PC-3 (cell line): Measurements from ENCODE around the gene ALPG. TPM values are rescaled to one million over a fixed set of nuclear protein-coding genes. Genes with fewer than 3 reads are reported as not detected.

Source experiments
- ATAC-seq: fragments of 200-7000 bp; cut with Tn5 transposase; 2 replicates; pipeline ENCODE4 v1.9.1; 2020; ENCODE audit warnings: mild to moderate bottlenecking, moderate library complexity
- BruUV-seq: library from RNA; stranded (reverse); fragments of 400-500 nt; replicated peaks from 2 replicates; lab custom pipeline; 2021; lab: Mats Ljungman, UMichigan
- CTCF ChIA-PET: fragments of 300-600 bp; sonication (Branson Sonifier 250); formaldehyde crosslinking; loops from one replicate; lab custom pipeline; 2022; ENCODE audit warnings: antibody characterized with exemption; lab: Charles Lee
- POLR2A ChIA-PET: fragments of 300-600 bp; sonication (Branson Sonifier 250); formaldehyde crosslinking; loops from one replicate; lab custom pipeline; 2022; ENCODE audit warnings: antibody characterized with exemption; ENCODE audit not compliant: unreplicated experiment; lab: Charles Lee
- DNase-seq: peaks from one replicate; pipeline ENCODE4 v3.0.0-alpha.2; 2015
- H2AFZ ChIP-seq: fragments of 300-600 bp; sonication (generic); 2 replicates; pipeline ENCODE4 v1.6.0; 2016; ENCODE audit warnings: antibody characterized with exemption, low read length
- H3F3A ChIP-seq: fragments of 300-600 bp; sonication (generic); one replicate; pipeline ENCODE4 v1.6.0; 2017; ENCODE audit warnings: antibody characterized with exemption, low read length, control low read depth, mild to moderate bottlenecking; ENCODE audit not compliant: unreplicated experiment
- H3K27ac ChIP-seq: fragments of 300-600 bp; sonication (generic); 2 replicates; pipeline ENCODE4 v1.5.1; 2016; ENCODE audit warnings: mild to moderate bottlenecking, low read length
- H3K27me3 ChIP-seq: fragments of 300-600 bp; sonication (generic); 2 replicates; pipeline ENCODE4 v1.6.1; 2016; ENCODE audit warnings: low read length, mixed read lengths
- H3K36me3 ChIP-seq: fragments of 300-600 bp; sonication (generic); 2 replicates; pipeline ENCODE4 v1.6.1; 2016; ENCODE audit warnings: low read depth, mixed run types, low read length, mixed read lengths
- H3K4me1 ChIP-seq: fragments of 300-600 bp; sonication (generic); 2 replicates; pipeline ENCODE4 v1.5.1; 2016; ENCODE audit warnings: low read length; ENCODE audit not compliant: insufficient read depth
- H3K4me2 ChIP-seq: fragments of 300-600 bp; sonication (generic); 2 replicates; pipeline ENCODE4 v1.6.0; 2016; ENCODE audit warnings: low read length
- H3K4me3 ChIP-seq: fragments of 300-600 bp; sonication (generic); 2 replicates; pipeline ENCODE4 v1.5.1; 2016; ENCODE audit warnings: mild to moderate bottlenecking, low read length, mixed read lengths
- H3K79me2 ChIP-seq: fragments of 300-600 bp; sonication (generic); 2 replicates; pipeline ENCODE4 v1.6.1; 2017; ENCODE audit warnings: low read length, mixed read lengths
- H3K9ac ChIP-seq: fragments of 300-600 bp; sonication (generic); 2 replicates; pipeline ENCODE4 v1.6.0; 2016; ENCODE audit warnings: mild to moderate bottlenecking, low read length
- H3K9me2 ChIP-seq: fragments of 300-600 bp; sonication (generic); replicated peaks from 2 replicates; pipeline ENCODE4 v1.6.1; 2016; ENCODE audit warnings: mixed run types, low read length, mixed read lengths
- H3K9me3 ChIP-seq: fragments of 300-600 bp; sonication (generic); 2 replicates; pipeline ENCODE4 v1.6.1; 2016; ENCODE audit warnings: low read length, mixed read lengths
- H4K20me1 ChIP-seq: fragments of 300-600 bp; sonication (generic); 2 replicates; pipeline ENCODE4 v1.6.1; 2016; ENCODE audit warnings: low read length, mixed read lengths
- CTCF ChIP-seq: fragments of 300-600 bp; sonication (generic); conservative IDR thresholded peaks from 2 replicates; pipeline ENCODE4 v1.5.1; 2017; ENCODE audit warnings: antibody characterized with exemption, low read depth, mild to moderate bottlenecking, low read length
- EZH2 ChIP-seq: fragments of 300-600 bp; sonication (generic); IDR thresholded peaks from one replicate; pipeline ENCODE4 v1.6.1; 2017; ENCODE audit warnings: antibody characterized with exemption, mild to moderate bottlenecking, low read length; ENCODE audit not compliant: unreplicated experiment
- EZH2phosphoT487 ChIP-seq: fragments of 300-600 bp; sonication (generic); IDR thresholded peaks from 2 replicates; pipeline ENCODE4 v1.6.1; 2018; ENCODE audit warnings: mild to moderate bottlenecking, antibody characterized with exemption, low read length, borderline replicate concordance
- intact Hi-C: fragments of 100-400 bp; cut with micrococcal nuclease; formaldehyde crosslinking; loops from 2 replicates; pipeline ENCODE4 v1.9.0; 2023
- total RNA-seq: library from RNA; depleted of rRNA; stranded (reverse); fragments of >200 nt; gene quantifications from 2 replicates; pipeline ENCODE4 v1.2.3, GENCODE V29; 2014

The ALPG gene
- total RNA-seq, 1 experiment from 2014 or later = 0.18 TPM

GRCh38 chr2:232376713-232377112 is 29.9 kb upstream of the ALPG start:
- intact Hi-C loops = no loop called here
- POLR2A ChIA-PET = no interaction called here
- no TSS peak for BruUV-seq

GRCh38 chr2:232377319-232377718 is 29.3 kb upstream of the ALPG start:
- H3K4me1 ChIP-seq = peaks cover 15% of the 10 kb centered on the region; the same call in 1 of the 2 replicates
- no TSS peak for BruUV-seq
- H3K36me3 ChIP-seq = no peaks in the 10 kb centered on the region
- no peaks in the 10 kb centered on the region for H4K20me1 ChIP-seq
- H3K9me3 ChIP-seq = no peaks in the 10 kb centered on the region
- H3K9ac ChIP-seq = no peak overlapping the region
- POLR2A ChIA-PET = no interaction called here
- no peak for ATAC-seq
- no peaks in the 10 kb centered on the region for H3K9me2 ChIP-seq
- H3K27me3 ChIP-seq = no peaks in the 10 kb centered on the region
- no peak overlapping the region for H3K4me3 ChIP-seq
- no peaks in the 10 kb centered on the region for H3F3A ChIP-seq
- H3K27ac ChIP-seq = no peak overlapping the region
- no peaks in the 10 kb centered on the region for H3K79me2 ChIP-seq
- CTCF ChIA-PET = interaction anchor here (0.6 kb wide), 1 partner anchor 174 kb away, joined by 3 read pairs; no protein-coding TSS in a partner anchor
- no peak for DNase-seq
- TF ChIP-seq EZH2 (no peak), EZH2phosphoT487 (no peak), CTCF (no peak)
- H3K4me2 ChIP-seq = no peak overlapping the region
- intact Hi-C loops = no loop called here
- no peak overlapping the region for H2AFZ ChIP-seq

More at GRCh38 chr2:232376713-232377112, 29.9 kb upstream of the ALPG start:
- no peaks in the 10 kb centered on the region for H3F3A ChIP-seq
- TF ChIP-seq EZH2 (no peak), CTCF (no peak), EZH2phosphoT487 (no peak)
- no peaks in the 10 kb centered on the region for H3K9me3 ChIP-seq
- H3K79me2 ChIP-seq = no peaks in the 10 kb centered on the region
- H2AFZ ChIP-seq = no peak overlapping the region
- H3K27me3 ChIP-seq = no peaks in the 10 kb centered on the region
- no peaks in the 10 kb centered on the region for H4K20me1 ChIP-seq
- H3K4me2 ChIP-seq = no peak overlapping the region
- no peak overlapping the region for H3K27ac ChIP-seq
- H3K4me3 ChIP-seq = no peak overlapping the region
- H3K9me2 ChIP-seq = no peaks in the 10 kb centered on the region
- ATAC-seq (no peak), DNase-seq (no peak)
- no peak overlapping the region for H3K9ac ChIP-seq
- peaks cover 15% of the 10 kb centered on the region; the same call in 1 of the 2 replicates for H3K4me1 ChIP-seq
- CTCF ChIA-PET = interaction anchor here (0.6 kb wide), 1 partner anchor 174 kb away, joined by 3 read pairs; no protein-coding TSS in a partner anchor
- no peaks in the 10 kb centered on the region for H3K36me3 ChIP-seq
